MM.1S (cell line): Measurements from ENCODE around the gene EIPR1.

Experiments used
- DNase-seq: peaks from one replicate; pipeline ENCODE4 v3.0.0-alpha.2; 2015
- H2AFZ ChIP-seq: fragments of 300-600 bp; sonication (generic); 2 replicates; pipeline ENCODE4 v1.6.0; 2016; ENCODE audit warnings: antibody characterized with exemption, low read length
- H3F3A ChIP-seq: fragments of 300-600 bp; sonication (generic); 2 replicates; pipeline ENCODE4 v1.6.1; 2016; ENCODE audit warnings: mild to moderate bottlenecking, antibody characterized with exemption, low read length, moderate library complexity, mixed read lengths; ENCODE audit not compliant: insufficient read depth
- H3K27ac ChIP-seq: fragments of 300-600 bp; sonication (generic); 2 replicates; pipeline ENCODE4 v1.5.1; 2016; ENCODE audit warnings: mild to moderate bottlenecking, low read length
- H3K27me3 ChIP-seq: fragments of 300-600 bp; sonication (generic); replicated peaks from 2 replicates; pipeline ENCODE4 v1.6.0; 2016; ENCODE audit warnings: low read length; ENCODE audit not compliant: insufficient read depth
- H3K36me3 ChIP-seq: fragments of 300-600 bp; sonication (generic); replicated peaks from 2 replicates; pipeline ENCODE4 v1.6.1; 2016; ENCODE audit warnings: mild to moderate bottlenecking, low read length, mixed read lengths; ENCODE audit not compliant: insufficient read depth
- H3K4me1 ChIP-seq: fragments of 300-600 bp; sonication (generic); 2 replicates; pipeline ENCODE4 v1.6.1; 2016; ENCODE audit warnings: low read length, mixed read lengths
- H3K4me2 ChIP-seq: fragments of 300-600 bp; sonication (generic); 2 replicates; pipeline ENCODE4 v1.6.0; 2016; ENCODE audit warnings: low read depth, low read length
- H3K4me3 ChIP-seq: fragments of 300-600 bp; sonication (generic); 2 replicates; pipeline ENCODE4 v1.5.1; 2016; ENCODE audit warnings: low read length, mixed read lengths
- H3K79me2 ChIP-seq: fragments of 300-600 bp; sonication (generic); 2 replicates; pipeline ENCODE4 v1.6.1; 2016; ENCODE audit warnings: mixed run types, low read length, mixed read lengths
- H3K9ac ChIP-seq: fragments of 300-600 bp; sonication (generic); 2 replicates; pipeline ENCODE4 v1.6.1; 2016; ENCODE audit warnings: low read length, mixed read lengths
- H3K9me2 ChIP-seq: fragments of 300-600 bp; sonication (generic); replicated peaks from 2 replicates; pipeline ENCODE4 v1.6.1; 2016; ENCODE audit warnings: mild to moderate bottlenecking, low read length, mixed read lengths; ENCODE audit not compliant: insufficient read depth
- H3K9me3 ChIP-seq: fragments of 300-600 bp; sonication (generic); replicated peaks from 2 replicates; pipeline ENCODE4 v1.6.1; 2016; ENCODE audit warnings: mild to moderate bottlenecking, low read length, mixed read lengths; ENCODE audit not compliant: insufficient read depth
- H4K20me1 ChIP-seq: fragments of 300-600 bp; sonication (generic); 2 replicates; pipeline ENCODE4 v1.6.1; 2016; ENCODE audit warnings: mild to moderate bottlenecking, low read length, moderate library complexity, mixed read lengths; ENCODE audit not compliant: insufficient read depth
- CTCF ChIP-seq: fragments of 300-600 bp; sonication (generic); IDR thresholded peaks from 2 replicates; pipeline ENCODE4 v1.5.1; 2016; ENCODE audit warnings: antibody characterized with exemption, low read length, mixed read lengths
- EZH2 ChIP-seq: fragments of 300-600 bp; sonication (generic); optimal IDR thresholded peaks from 2 replicates; pipeline ENCODE3; 2017; ENCODE audit warnings: low read depth, mild to moderate bottlenecking, antibody characterized with exemption, low read length, mixed read lengths
- EZH2phosphoT487 ChIP-seq: fragments of 300-600 bp; sonication (generic); IDR thresholded peaks from 2 replicates; pipeline ENCODE4 v1.6.1; 2018; ENCODE audit warnings: antibody characterized with exemption, low read length

EIPR1 gene

DNA sequence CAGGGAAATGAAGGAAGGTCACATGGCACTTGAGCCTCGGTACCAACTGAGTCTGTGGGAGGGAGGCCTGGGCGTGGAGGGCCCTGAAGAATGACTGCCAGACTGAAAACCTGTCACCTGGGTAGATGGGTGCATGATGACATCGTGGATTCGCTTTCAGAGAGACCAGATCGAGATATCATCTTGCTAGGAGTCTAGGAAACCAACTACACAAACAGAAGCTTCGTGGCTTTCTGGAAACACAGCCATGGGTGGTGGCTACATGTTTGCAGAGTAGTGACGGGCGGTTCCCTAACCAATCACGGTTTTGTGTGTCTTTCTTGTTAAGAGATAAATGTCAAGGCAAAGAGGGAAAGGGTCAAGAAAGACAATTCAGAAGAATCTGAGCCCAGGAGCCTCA lies 155.0 kb downstream of the EIPR1 start:
- no peak overlapping the region for H3K9ac ChIP-seq
- TF ChIP-seq EZH2phosphoT487 (no peak), EZH2 (no peak)
- H3K4me3 ChIP-seq = no peak overlapping the region
- H3F3A ChIP-seq = no peaks in the 10 kb centered on the region
- no peak overlapping the region for H3K27ac ChIP-seq
- H3K79me2 ChIP-seq = no peaks in the 10 kb centered on the region
- no peak overlapping the region for H2AFZ ChIP-seq
- H4K20me1 ChIP-seq = no peaks in the 10 kb centered on the region
- no peaks in the 10 kb centered on the region for H3K9me2 ChIP-seq
- DNase-seq = no peak
- no peak overlapping the region for H3K4me2 ChIP-seq
- no peaks in the 10 kb centered on the region for H3K9me3 ChIP-seq
- no peaks in the 10 kb centered on the region for H3K27me3 ChIP-seq
- H3K36me3 ChIP-seq = no peaks in the 10 kb centered on the region
- H3K4me1 ChIP-seq = no peaks in the 10 kb centered on the region

GRCh38 chr2:3219536-3219935 lies 158.1 kb downstream of the EIPR1 start:
- no peak overlapping the region for H3K9ac ChIP-seq
- no peaks in the 10 kb centered on the region for H3K36me3 ChIP-seq
- H2AFZ ChIP-seq = no peak overlapping the region
- no peaks in the 10 kb centered on the region for H3K9me3 ChIP-seq
- H3K4me2 ChIP-seq = no peak overlapping the region
- H3K27ac ChIP-seq = no peak overlapping the region
- H4K20me1 ChIP-seq = no peaks in the 10 kb centered on the region
- H3K79me2 ChIP-seq = no peaks in the 10 kb centered on the region
- TF ChIP-seq EZH2 = no peak
- no peak for TF ChIP-seq CTCF
- TF ChIP-seq EZH2phosphoT487 = no peak
- no peak for DNase-seq
- no peaks in the 10 kb centered on the region for H3K4me1 ChIP-seq
- no peak overlapping the region for H3K4me3 ChIP-seq
- no peaks in the 10 kb centered on the region for H3K27me3 ChIP-seq
- no peaks in the 10 kb centered on the region for H3K9me2 ChIP-seq
- H3F3A ChIP-seq = no peaks in the 10 kb centered on the region

DNA sequence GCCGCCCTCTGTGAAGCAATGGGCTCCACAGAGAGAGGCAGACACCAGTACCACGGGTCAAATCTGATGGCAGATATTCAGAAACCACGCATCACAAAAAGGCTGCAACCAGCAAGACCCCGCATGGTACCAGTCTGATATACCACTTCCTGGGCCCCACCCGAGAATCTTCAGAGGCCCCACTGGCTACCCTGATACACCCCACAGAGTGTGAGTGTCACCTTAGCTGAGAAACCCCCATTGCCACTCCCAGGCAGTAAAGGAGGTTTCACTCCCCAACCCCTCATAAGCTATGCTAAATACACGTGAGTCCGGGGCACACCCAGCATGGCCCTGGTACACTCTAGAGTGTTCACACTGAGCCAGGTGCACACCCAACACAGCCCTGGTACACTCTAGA lies 160.0 kb downstream of the EIPR1 start:
- Histone ChIP-seq H3K4me2 (no peak overlapping the region), H3K27me3 (no peaks in the 10 kb centered on the region), H3K4me1 (no peaks in the 10 kb centered on the region), H2AFZ (no peak overlapping the region), H3K27ac (no peak overlapping the region), H3K9me3 (no peaks in the 10 kb centered on the region), H3K79me2 (no peaks in the 10 kb centered on the region), H4K20me1 (no peaks in the 10 kb centered on the region), H3K9me2 (no peaks in the 10 kb centered on the region), H3K4me3 (no peak overlapping the region), H3K36me3 (no peaks in the 10 kb centered on the region), H3F3A (no peaks in the 10 kb centered on the region), H3K9ac (no peak overlapping the region)
- DNase-seq = no peak
- TF ChIP-seq EZH2 = no peak
- TF ChIP-seq EZH2phosphoT487 = no peak
- no peak for TF ChIP-seq CTCF

GRCh38 chr2:3216841-3217495 lies 160.7 kb downstream of the EIPR1 start:
- no peak for DNase-seq
- Histone ChIP-seq H3K4me1 (no peaks in the 10 kb centered on the region), H3K4me3 (no peak overlapping the region), H3K9me2 (no peaks in the 10 kb centered on the region), H3F3A (no peaks in the 10 kb centered on the region), H3K9me3 (no peaks in the 10 kb centered on the region), H2AFZ (no peak overlapping the region), H3K9ac (no peak overlapping the region), H3K27me3 (no peaks in the 10 kb centered on the region), H3K4me2 (no peak overlapping the region), H3K36me3 (no peaks in the 10 kb centered on the region), H4K20me1 (no peaks in the 10 kb centered on the region), H3K79me2 (no peaks in the 10 kb centered on the region), H3K27ac (no peak overlapping the region)
- TF ChIP-seq EZH2phosphoT487 = no peak
- TF ChIP-seq EZH2 = no peak
- no peak for TF ChIP-seq CTCF
